SK-N-SH treated with all-trans-retinoic acid at 6 μM for 48 hours (cell line): ENCODE measurements around the gene CABYR.

ENCODE experiments used
- ATAC-seq: fragments of 200-7000 bp; cut with Tn5 transposase; 3 replicates; pipeline ENCODE4 v1.9.1; 2020; ENCODE audit warnings: mild to moderate bottlenecking, moderate library complexity
- ARNTL ChIP-seq: fragments of 450-650 bp; formaldehyde crosslinking; IDR thresholded peaks from 2 replicates; pipeline ENCODE4 v1.5.0; 2020; ENCODE audit warnings: low read depth, mild to moderate bottlenecking, moderate library complexity, borderline replicate concordance
- CSDC2 ChIP-seq: fragments of 250-450 bp; sonication (Bioruptor Pico); IDR thresholded peaks from 2 replicates; pipeline ENCODE4 v1.5.0; 2020; ENCODE audit warnings: mild to moderate bottlenecking, moderate library complexity
- GLIS3 ChIP-seq: fragments of 250-450 bp; sonication (Bioruptor Pico); IDR thresholded peaks from 2 replicates; pipeline ENCODE4 v1.5.0; 2020; ENCODE audit warnings: mild to moderate bottlenecking, moderate library complexity
- ISL1 ChIP-seq: fragments of 250-450 bp; sonication (Bioruptor Pico); IDR thresholded peaks from 2 replicates; pipeline ENCODE4 v2.1.2; 2022; ENCODE audit warnings: mild to moderate bottlenecking, moderate library complexity
- OSR1 ChIP-seq: fragments of 250-450 bp; sonication (Bioruptor Pico); IDR thresholded peaks from 2 replicates; pipeline ENCODE4 v1.8.0; 2022; ENCODE audit warnings: moderate library complexity, mild to moderate bottlenecking, inconsistent platforms
- PPARA ChIP-seq: fragments of 250-450 bp; sonication (Bioruptor Pico); IDR thresholded peaks from 2 replicates; pipeline ENCODE4 v1.5.0; 2020; ENCODE audit warnings: mild to moderate bottlenecking, borderline replicate concordance
- RARB ChIP-seq: fragments of 250-450 bp; sonication (Bioruptor Pico); IDR thresholded peaks from 2 replicates; pipeline ENCODE4 v1.8.0; 2021; ENCODE audit warnings: mild to moderate bottlenecking, moderate library complexity
- TCF4 ChIP-seq: fragments of 250-450 bp; sonication (Bioruptor Pico); IDR thresholded peaks from 2 replicates; pipeline ENCODE4 v1.8.0; 2021; ENCODE audit warnings: mild to moderate bottlenecking, moderate library complexity, borderline replicate concordance
- TOX ChIP-seq: fragments of 250-450 bp; sonication (Bioruptor Pico); IDR thresholded peaks from 2 replicates; pipeline ENCODE4 v1.8.0; 2021; ENCODE audit warnings: mild to moderate bottlenecking, moderate library complexity, borderline replicate concordance
- ZC3H10 ChIP-seq: fragments of 250-450 bp; sonication (Bioruptor Pico); IDR thresholded peaks from 2 replicates; pipeline ENCODE4 v1.5.1; 2021; ENCODE audit warnings: mild to moderate bottlenecking, moderate library complexity
- ZFP3 ChIP-seq: fragments of 250-450 bp; sonication (Bioruptor Pico); IDR thresholded peaks from 2 replicates; pipeline ENCODE4 v1.5.0; 2020; ENCODE audit warnings: mild to moderate bottlenecking, moderate library complexity
- ZFP30 ChIP-seq: fragments of 450-650 bp; formaldehyde crosslinking; IDR thresholded peaks from 2 replicates; pipeline ENCODE4 v1.5.0; 2022; ENCODE audit warnings: mild to moderate bottlenecking, moderate library complexity
- ZNF565 ChIP-seq: fragments of 450-650 bp; formaldehyde crosslinking; conservative IDR thresholded peaks from 2 replicates; pipeline ENCODE4 v1.5.0; 2020; ENCODE audit warnings: low read depth, mild to moderate bottlenecking, moderate library complexity
- ZNF70 ChIP-seq: fragments of 450-650 bp; formaldehyde crosslinking; IDR thresholded peaks from 2 replicates; pipeline ENCODE4 v1.5.0; 2020; ENCODE audit warnings: mild to moderate bottlenecking, moderate library complexity
- TF ChIP-seq, protein P1 (sequence below): fragments of 250-450 bp; sonication (Bioruptor Pico); IDR thresholded peaks from 2 replicates; pipeline ENCODE4 v1.8.0; 2021; ENCODE audit warnings: low read depth, mild to moderate bottlenecking, moderate library complexity, borderline replicate concordance
- TF ChIP-seq, protein P2 (sequence below): fragments of 250-450 bp; sonication (Bioruptor Pico); IDR thresholded peaks from 2 replicates; pipeline ENCODE4 v1.5.1; 2020; ENCODE audit warnings: low read depth, mild to moderate bottlenecking, moderate library complexity
- TF ChIP-seq, protein P3 (sequence below): fragments of 250-450 bp; sonication (Bioruptor Pico); IDR thresholded peaks from 2 replicates; pipeline ENCODE4 v1.8.0; 2020; ENCODE audit warnings: mild to moderate bottlenecking, moderate library complexity, borderline replicate concordance
- TF ChIP-seq, protein P4 (sequence below): fragments of 250-450 bp; sonication (Bioruptor Pico); IDR thresholded peaks from 2 replicates; pipeline ENCODE4 v1.5.1; 2021; ENCODE audit warnings: mild to moderate bottlenecking, moderate library complexity
- TF ChIP-seq, protein P5 (sequence below): fragments of 250-450 bp; sonication (Bioruptor Pico); IDR thresholded peaks from 2 replicates; pipeline ENCODE4 v1.5.0; 2020; ENCODE audit warnings: mild to moderate bottlenecking, moderate library complexity

Gene CABYR

DNA sequence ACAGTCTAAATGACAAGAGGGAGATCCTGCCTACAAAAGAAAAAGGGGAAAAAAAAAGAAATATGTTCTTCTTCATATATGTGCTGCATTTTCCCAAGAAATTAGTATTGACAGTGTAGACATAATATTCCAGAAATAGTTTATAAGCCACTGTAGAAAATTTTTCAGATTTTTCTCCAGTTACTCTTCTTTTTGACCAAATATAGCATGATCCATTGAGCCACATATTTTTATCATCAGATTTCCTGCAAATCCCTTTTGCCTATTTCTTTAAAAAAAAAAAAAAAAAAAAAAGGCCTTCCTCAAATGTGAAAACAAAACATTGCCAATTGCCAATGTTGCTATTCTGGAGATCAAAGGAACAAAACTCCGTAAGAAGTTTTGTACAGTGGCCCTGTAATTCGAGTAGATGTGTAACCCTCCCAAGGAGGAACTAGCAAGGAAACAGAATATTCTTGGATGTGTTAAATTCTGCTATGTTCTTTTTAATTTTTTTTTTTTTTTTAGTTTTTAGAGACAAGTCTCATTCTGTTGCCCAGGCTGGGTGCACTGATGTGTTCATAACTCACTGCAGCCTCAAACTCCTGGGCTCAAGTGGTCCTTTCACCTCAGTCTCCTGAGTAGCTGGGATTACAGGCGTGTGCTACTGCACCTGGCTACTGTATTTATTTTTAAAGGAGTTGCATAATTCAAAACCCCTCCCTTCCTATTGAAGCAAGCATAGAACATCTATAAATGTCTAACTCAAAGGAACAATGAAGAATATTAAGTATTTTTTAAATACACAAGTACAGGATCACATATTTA is 12.5 kb upstream of the CABYR start:
- no peak for TF ChIP-seq ZNF565 (CRISPR knock-in tag)
- TF ChIP-seq ZFP3 (CRISPR knock-in tag): no peak
- TF ChIP-seq ISL1 (CRISPR knock-in tag): no peak
- TF ChIP-seq, protein P1, sequence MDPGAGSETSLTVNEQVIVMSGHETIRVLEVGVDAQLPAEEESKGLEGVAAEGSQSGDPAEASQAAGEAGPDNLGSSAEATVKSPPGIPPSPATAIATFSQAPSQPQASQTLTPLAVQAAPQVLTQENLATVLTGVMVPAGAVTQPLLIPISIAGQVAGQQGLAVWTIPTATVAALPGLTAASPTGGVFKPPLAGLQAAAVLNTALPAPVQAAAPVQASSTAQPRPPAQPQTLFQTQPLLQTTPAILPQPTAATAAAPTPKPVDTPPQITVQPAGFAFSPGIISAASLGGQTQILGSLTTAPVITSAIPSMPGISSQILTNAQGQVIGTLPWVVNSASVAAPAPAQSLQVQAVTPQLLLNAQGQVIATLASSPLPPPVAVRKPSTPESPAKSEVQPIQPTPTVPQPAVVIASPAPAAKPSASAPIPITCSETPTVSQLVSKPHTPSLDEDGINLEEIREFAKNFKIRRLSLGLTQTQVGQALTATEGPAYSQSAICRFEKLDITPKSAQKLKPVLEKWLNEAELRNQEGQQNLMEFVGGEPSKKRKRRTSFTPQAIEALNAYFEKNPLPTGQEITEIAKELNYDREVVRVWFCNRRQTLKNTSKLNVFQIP (CRISPR knock-in tag): no peak
- no peak for TF ChIP-seq GLIS3 (CRISPR knock-in tag)
- TF ChIP-seq CSDC2 (CRISPR knock-in tag): no peak
- ATAC-seq: peak; percentile 56; the same call in 2 of the 3 replicates

DNA sequence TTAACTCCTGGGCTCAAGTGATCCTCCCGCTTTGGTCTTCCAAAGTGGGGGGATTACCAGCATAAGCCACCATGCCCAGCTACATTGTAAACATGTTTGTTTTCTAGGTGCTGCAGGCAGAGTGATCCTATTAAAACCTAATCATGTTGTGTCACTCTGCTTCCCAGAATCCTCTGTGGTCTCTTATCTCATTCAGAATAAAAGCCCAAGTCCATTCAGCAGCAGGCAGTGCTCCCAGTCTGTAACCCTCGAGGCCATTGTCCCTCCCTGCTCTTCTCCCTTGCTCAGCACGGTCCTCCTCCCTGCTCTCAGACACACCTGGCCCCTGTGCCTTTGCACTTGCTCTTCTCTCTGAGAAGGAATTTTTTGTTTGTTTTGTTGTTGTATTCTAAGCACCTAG is 11.1 kb upstream of the CABYR start:
- no peak for ATAC-seq
- no peak for TF ChIP-seq ZFP3 (CRISPR knock-in tag)
- TF ChIP-seq, protein P2, sequence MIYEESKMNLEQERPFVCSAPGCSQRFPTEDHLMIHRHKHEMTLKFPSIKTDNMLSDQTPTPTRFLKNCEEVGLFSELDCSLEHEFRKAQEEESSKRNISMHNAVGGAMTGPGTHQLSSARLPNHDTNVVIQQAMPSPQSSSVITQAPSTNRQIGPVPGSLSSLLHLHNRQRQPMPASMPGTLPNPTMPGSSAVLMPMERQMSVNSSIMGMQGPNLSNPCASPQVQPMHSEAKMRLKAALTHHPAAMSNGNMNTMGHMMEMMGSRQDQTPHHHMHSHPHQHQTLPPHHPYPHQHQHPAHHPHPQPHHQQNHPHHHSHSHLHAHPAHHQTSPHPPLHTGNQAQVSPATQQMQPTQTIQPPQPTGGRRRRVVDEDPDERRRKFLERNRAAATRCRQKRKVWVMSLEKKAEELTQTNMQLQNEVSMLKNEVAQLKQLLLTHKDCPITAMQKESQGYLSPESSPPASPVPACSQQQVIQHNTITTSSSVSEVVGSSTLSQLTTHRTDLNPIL: no peak
- no peak for TF ChIP-seq TCF4 (CRISPR knock-in tag)
- TF ChIP-seq PPARA (CRISPR knock-in tag): no peak
- TF ChIP-seq, protein P3, sequence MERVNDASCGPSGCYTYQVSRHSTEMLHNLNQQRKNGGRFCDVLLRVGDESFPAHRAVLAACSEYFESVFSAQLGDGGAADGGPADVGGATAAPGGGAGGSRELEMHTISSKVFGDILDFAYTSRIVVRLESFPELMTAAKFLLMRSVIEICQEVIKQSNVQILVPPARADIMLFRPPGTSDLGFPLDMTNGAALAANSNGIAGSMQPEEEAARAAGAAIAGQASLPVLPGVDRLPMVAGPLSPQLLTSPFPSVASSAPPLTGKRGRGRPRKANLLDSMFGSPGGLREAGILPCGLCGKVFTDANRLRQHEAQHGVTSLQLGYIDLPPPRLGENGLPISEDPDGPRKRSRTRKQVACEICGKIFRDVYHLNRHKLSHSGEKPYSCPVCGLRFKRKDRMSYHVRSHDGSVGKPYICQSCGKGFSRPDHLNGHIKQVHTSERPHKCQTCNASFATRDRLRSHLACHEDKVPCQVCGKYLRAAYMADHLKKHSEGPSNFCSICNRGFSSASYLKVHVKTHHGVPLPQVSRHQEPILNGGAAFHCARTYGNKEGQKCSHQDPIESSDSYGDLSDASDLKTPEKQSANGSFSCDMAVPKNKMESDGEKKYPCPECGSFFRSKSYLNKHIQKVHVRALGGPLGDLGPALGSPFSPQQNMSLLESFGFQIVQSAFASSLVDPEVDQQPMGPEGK: no peak
- TF ChIP-seq OSR1 (CRISPR knock-in tag): no peak
- TF ChIP-seq RARB (CRISPR knock-in tag): no peak
- TF ChIP-seq, protein P1 (CRISPR knock-in tag): no peak
- TF ChIP-seq ZC3H10 (CRISPR knock-in tag): no peak

DNA sequence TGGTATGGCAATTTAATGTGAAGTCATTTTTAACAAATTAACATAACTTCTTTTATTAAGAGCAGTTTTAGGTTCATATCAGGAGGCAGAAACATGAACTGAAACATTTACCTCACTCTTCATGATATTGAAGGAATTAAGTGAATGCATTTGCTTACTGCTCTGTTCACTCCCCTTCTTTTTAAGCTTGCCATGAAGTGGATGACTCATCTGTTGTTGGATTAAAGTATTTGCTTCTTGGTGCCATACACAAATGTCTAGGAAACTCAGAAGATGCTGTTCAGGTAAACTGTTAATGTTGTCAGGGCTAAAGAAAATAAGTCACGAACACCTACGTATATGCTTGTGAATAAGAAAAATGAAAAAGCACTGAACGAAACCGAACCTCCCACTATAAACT is 10.2 kb upstream of the CABYR start:
- ATAC-seq: no peak
- TF ChIP-seq ZFP30 (CRISPR knock-in tag) (no peak), TCF4 (CRISPR knock-in tag) (no peak), RARB (CRISPR knock-in tag) (no peak), PPARA (CRISPR knock-in tag) (no peak), ISL1 (CRISPR knock-in tag) (no peak), GLIS3 (CRISPR knock-in tag) (no peak), ARNTL (CRISPR knock-in tag) (no peak), ZNF70 (no peak), ZNF565 (CRISPR knock-in tag) (no peak), OSR1 (CRISPR knock-in tag) (no peak), TOX (CRISPR knock-in tag) (no peak)
- TF ChIP-seq, protein P4, sequence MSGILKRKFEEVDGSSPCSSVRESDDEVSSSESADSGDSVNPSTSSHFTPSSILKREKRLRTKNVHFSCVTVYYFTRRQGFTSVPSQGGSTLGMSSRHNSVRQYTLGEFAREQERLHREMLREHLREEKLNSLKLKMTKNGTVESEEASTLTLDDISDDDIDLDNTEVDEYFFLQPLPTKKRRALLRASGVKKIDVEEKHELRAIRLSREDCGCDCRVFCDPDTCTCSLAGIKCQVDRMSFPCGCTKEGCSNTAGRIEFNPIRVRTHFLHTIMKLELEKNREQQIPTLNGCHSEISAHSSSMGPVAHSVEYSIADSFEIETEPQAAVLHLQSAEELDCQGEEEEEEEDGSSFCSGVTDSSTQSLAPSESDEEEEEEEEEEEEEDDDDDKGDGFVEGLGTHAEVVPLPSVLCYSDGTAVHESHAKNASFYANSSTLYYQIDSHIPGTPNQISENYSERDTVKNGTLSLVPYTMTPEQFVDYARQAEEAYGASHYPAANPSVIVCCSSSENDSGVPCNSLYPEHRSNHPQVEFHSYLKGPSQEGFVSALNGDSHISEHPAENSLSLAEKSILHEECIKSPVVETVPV (CRISPR knock-in tag): no peak
- TF ChIP-seq, protein P2: no peak
- TF ChIP-seq, protein P1 (CRISPR knock-in tag): no peak
- TF ChIP-seq, protein P5, sequence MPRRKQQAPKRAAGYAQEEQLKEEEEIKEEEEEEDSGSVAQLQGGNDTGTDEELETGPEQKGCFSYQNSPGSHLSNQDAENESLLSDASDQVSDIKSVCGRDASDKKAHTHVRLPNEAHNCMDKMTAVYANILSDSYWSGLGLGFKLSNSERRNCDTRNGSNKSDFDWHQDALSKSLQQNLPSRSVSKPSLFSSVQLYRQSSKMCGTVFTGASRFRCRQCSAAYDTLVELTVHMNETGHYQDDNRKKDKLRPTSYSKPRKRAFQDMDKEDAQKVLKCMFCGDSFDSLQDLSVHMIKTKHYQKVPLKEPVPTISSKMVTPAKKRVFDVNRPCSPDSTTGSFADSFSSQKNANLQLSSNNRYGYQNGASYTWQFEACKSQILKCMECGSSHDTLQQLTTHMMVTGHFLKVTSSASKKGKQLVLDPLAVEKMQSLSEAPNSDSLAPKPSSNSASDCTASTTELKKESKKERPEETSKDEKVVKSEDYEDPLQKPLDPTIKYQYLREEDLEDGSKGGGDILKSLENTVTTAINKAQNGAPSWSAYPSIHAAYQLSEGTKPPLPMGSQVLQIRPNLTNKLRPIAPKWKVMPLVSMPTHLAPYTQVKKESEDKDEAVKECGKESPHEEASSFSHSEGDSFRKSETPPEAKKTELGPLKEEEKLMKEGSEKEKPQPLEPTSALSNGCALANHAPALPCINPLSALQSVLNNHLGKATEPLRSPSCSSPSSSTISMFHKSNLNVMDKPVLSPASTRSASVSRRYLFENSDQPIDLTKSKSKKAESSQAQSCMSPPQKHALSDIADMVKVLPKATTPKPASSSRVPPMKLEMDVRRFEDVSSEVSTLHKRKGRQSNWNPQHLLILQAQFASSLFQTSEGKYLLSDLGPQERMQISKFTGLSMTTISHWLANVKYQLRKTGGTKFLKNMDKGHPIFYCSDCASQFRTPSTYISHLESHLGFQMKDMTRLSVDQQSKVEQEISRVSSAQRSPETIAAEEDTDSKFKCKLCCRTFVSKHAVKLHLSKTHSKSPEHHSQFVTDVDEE (CRISPR knock-in tag): no peak
- TF ChIP-seq, all 23 proteins: peak for 0
